OCI-LY7 (cell line): ENCODE data around the gene ZNF207.

ENCODE experiments used
- CTCF ChIP-seq: fragments of 200-600 bp; sonication (generic); conservative IDR thresholded peaks from 2 replicates; pipeline ENCODE4 v1.5.1; 2014; ENCODE audit warnings: mild to moderate bottlenecking, antibody characterized with exemption, low read length, moderate library complexity, mixed read lengths
- EZH2phosphoT487 ChIP-seq: fragments of 200-600 bp; sonication (generic); IDR thresholded peaks from 2 replicates; pipeline ENCODE4 v1.6.1; 2018; ENCODE audit warnings: low read depth, borderline replicate concordance, mild to moderate bottlenecking, mixed run types, antibody characterized with exemption, low read length, moderate library complexity, mixed read lengths

GRCh38 chr17:32341141-32341856, 8.7 kb upstream of the ZNF207 start:
- TF ChIP-seq CTCF (peak; percentile 62), EZH2phosphoT487 (no peak)
